ENCODE data around the gene SELE.
"Not testable (repeated sequence)": the region's sequence is repeated elsewhere in the genome, so short reads cannot be mapped to it uniquely, and the experiment has no call there.

The SELE gene

GRCh38 chr1:169723763-169724162 lies 10.1 kb downstream of the SELE start:
- FAIRE-seq: no peak

GRCh38 chr1:169722779-169723178 lies 11.1 kb downstream of the SELE start:
- FAIRE-seq: no peak

GRCh38 chr1:169715100-169715499 lies 18.8 kb downstream of the SELE start:
- FAIRE-seq: not testable (repeated sequence)

GRCh38 chr1:169713090-169713489 lies 20.8 kb downstream of the SELE start:
- FAIRE-seq: not testable (repeated sequence)

- no peak for FAIRE-seq
Measured at GRCh38 chr1:169712309-169712631, 21.6 kb downstream of the SELE start.

GRCh38 chr1:169711469-169712308 lies 22.2 kb downstream of the SELE start, which contains the start of gene SELL:
SELL (minus strand) TSS chr1:169711620; CDS start chr1:169711498, 122 bp downstream.
- FAIRE-seq: no peak

- FAIRE-seq: no peak
Measured at GRCh38 chr1:169708647-169709046, 25.2 kb downstream of the SELE start.

GRCh38 chr1:169707912-169708604 lies 25.8 kb downstream of the SELE start:
- FAIRE-seq: no peak

GRCh38 chr1:169704797-169705196 lies 29.1 kb downstream of the SELE start:
- no peak for FAIRE-seq

GRCh38 chr1:169701261-169702005 lies 32.4 kb downstream of the SELE start:
- FAIRE-seq: no peak

- FAIRE-seq: no peak
Measured at GRCh38 chr1:169699707-169700106, 34.2 kb downstream of the SELE start.

- FAIRE-seq: no peak
Measured at GRCh38 chr1:169698976-169699375, 34.9 kb downstream of the SELE start.

- FAIRE-seq: no peak
Measured at GRCh38 chr1:169697755-169698154, 36.1 kb downstream of the SELE start.

- no peak for FAIRE-seq
Measured at GRCh38 chr1:169696273-169697100, 37.4 kb downstream of the SELE start.

GRCh38 chr1:169694304-169695075 lies 39.4 kb downstream of the SELE start:
- FAIRE-seq: no peak

- no peak for FAIRE-seq
Measured at GRCh38 chr1:169692756-169693460, 41.0 kb downstream of the SELE start.

GRCh38 chr1:169690489-169690888 lies 43.4 kb downstream of the SELE start:
- FAIRE-seq: no peak

GRCh38 chr1:169689395-169689794 lies 44.5 kb downstream of the SELE start:
- no peak for FAIRE-seq

GRCh38 chr1:169688377-169688776 lies 45.5 kb downstream of the SELE start:
- not testable (repeated sequence) for FAIRE-seq

- no peak for FAIRE-seq
Measured at GRCh38 chr1:169683661-169684060, 50.2 kb downstream of the SELE start.

- not testable (repeated sequence) for FAIRE-seq
Measured at GRCh38 chr1:169683168-169683567, 50.7 kb downstream of the SELE start.

All from colon (tissue), 2 donors.